SK-N-MC (cell line): ENCODE results near the gene LRRIQ4.

Experiments used
- EZH2 ChIP-seq: fragments of 200-600 bp; sonication (generic); IDR thresholded peaks from one replicate; pipeline ENCODE4 v1.6.1; 2017; ENCODE audit warnings: antibody characterized with exemption
- FOXP2 ChIP-seq: optimal IDR thresholded peaks from 2 replicates; pipeline ENCODE3; 2011; ENCODE audit warnings: mild to moderate bottlenecking, moderate library complexity; ENCODE audit not compliant: insufficient read depth; ENCODE audit errors: extremely low read length, control extremely low read depth
- POLR2AphosphoS5 ChIP-seq: IDR thresholded peaks from 2 replicates; pipeline ENCODE4 v1.6.1; 2012; ENCODE audit warnings: mild to moderate bottlenecking, low read depth, low read length, borderline replicate concordance

- TF ChIP-seq POLR2AphosphoS5 (no peak), EZH2 (no peak), FOXP2 (no peak)
Measured at GRCh38 chr3:169792359-169792758, 20.3 kb upstream of the LRRIQ4 start.
